BJ (cell line): ENCODE measurements around the gene NIN. TPM values are rescaled to one million over a fixed set of nuclear protein-coding genes. Genes with fewer than 3 reads are reported as not detected.

ENCODE experiments used
- CTCF ChIA-PET: fragments of 350-600 bp; formaldehyde crosslinking; extraction: SDS; loops from one replicate; lab custom pipeline; 2021; ENCODE audit warnings: antibody characterized with exemption, inconsistent platforms; lab: Yijun Ruan, JAX
- POLR2A ChIA-PET: fragments of 300-600 bp; sonication (Branson Sonifier 250); formaldehyde crosslinking; extraction: SDS; loops from one replicate; lab custom pipeline; 2021; ENCODE audit warnings: antibody characterized with exemption; lab: Charles Lee
- DNase-seq: peaks from one replicate; pipeline ENCODE4 v3.0.0-alpha.2; 2011; ENCODE audit warnings: low read depth
- H3K27me3 ChIP-seq: 2 replicates; pipeline ENCODE4 v1.6.0; 2011; ENCODE audit warnings: low read length; ENCODE audit not compliant: control insufficient read depth, insufficient read depth
- H3K36me3 ChIP-seq: 2 replicates; pipeline ENCODE4 v1.5.1; 2011; ENCODE audit warnings: low read length; ENCODE audit not compliant: control insufficient read depth, insufficient read depth
- H3K4me3 ChIP-seq: 2 replicates; pipeline ENCODE4 v1.5.1; 2011; ENCODE audit warnings: low read depth, mild to moderate bottlenecking, control low read depth, low read length
- CTCF ChIP-seq: IDR thresholded peaks from 2 replicates; pipeline ENCODE4 v1.5.1; 2011; ENCODE audit warnings: low read depth, mild to moderate bottlenecking, control low read depth, inconsistent platforms, low read length, moderate library complexity; ENCODE audit not compliant: insufficient read depth
- polyA plus RNA-seq: library from polyadenylated mRNA; depleted of rRNA; stranded (reverse); fragments of >200 nt; gene quantifications from 2 replicates; pipeline ENCODE4 v1.2.3, GENCODE V29; 2011

NIN gene
- polyA plus RNA-seq, 1 experiment: 11.4 TPM

GRCh38 chr14:50839048-50839447 lies 8.1 kb upstream of the NIN start:
- CTCF ChIA-PET: interaction anchor here (0.9 kb wide), 1 partner anchor 238 kb away, joined by 3 read pairs; no protein-coding TSS in a partner anchor
- POLR2A ChIA-PET: no interaction called here
- TF ChIP-seq CTCF: no peak
- H3K27me3 ChIP-seq: no peaks in the 10 kb centered on the region
- no peak for DNase-seq
- H3K4me3 ChIP-seq: no peak overlapping the region
- H3K36me3 ChIP-seq: no peaks in the 10 kb centered on the region

- ChIA-PET POLR2A (no interaction called here), CTCF (interaction anchor here (0.6 kb wide), 1 partner anchor 22 kb away, joined by 3 read pairs; no protein-coding TSS in a partner anchor)
- no peak for TF ChIP-seq CTCF
- Histone ChIP-seq H3K36me3 (no peaks in the 10 kb centered on the region), H3K27me3 (no peaks in the 10 kb centered on the region), H3K4me3 (no peak overlapping the region)
- DNase-seq: no peak
Observed at GRCh38 chr14:50837850-50838470, 7.0 kb upstream of the NIN start.

- ChIA-PET CTCF (interaction anchor here (0.6 to 1.1 kb wide), 2 partner anchors 23 to 25 kb away, joined by 3 read pairs; no protein-coding TSS in a partner anchor), POLR2A (no interaction called here)
- Histone ChIP-seq H3K27me3 (no peaks in the 10 kb centered on the region), H3K36me3 (no peaks in the 10 kb centered on the region), H3K4me3 (no peak overlapping the region)
- no peak for TF ChIP-seq CTCF
- no peak for DNase-seq
Observed at GRCh38 chr14:50837271-50837670, 6.3 kb upstream of the NIN start.

GRCh38 chr14:50836515-50836914 lies 5.6 kb upstream of the NIN start:
- Histone ChIP-seq H3K4me3 (no peak overlapping the region), H3K27me3 (no peaks in the 10 kb centered on the region), H3K36me3 (no peaks in the 10 kb centered on the region)
- no peak for DNase-seq
- ChIA-PET CTCF (interaction anchor here (0.9 to 1.1 kb wide), 2 partner anchors 10 to 26 kb away, joined by 3 read pairs; no protein-coding TSS in a partner anchor), POLR2A (no interaction called here)
- TF ChIP-seq CTCF: no peak

GRCh38 chr14:50835280-50835679 lies 4.3 kb upstream of the NIN start:
- ChIA-PET CTCF (no interaction called here), POLR2A (no interaction called here)
- DNase-seq: no peak
- Histone ChIP-seq H3K36me3 (no peaks in the 10 kb centered on the region), H3K4me3 (no peak overlapping the region), H3K27me3 (no peaks in the 10 kb centered on the region)
- TF ChIP-seq CTCF: no peak
